ENCODE data around the gene JAK3.
"Not testable (repeated sequence)": the region's sequence is repeated elsewhere in the genome, so short reads cannot be mapped to it uniquely, and the experiment has no call there.

DNA sequence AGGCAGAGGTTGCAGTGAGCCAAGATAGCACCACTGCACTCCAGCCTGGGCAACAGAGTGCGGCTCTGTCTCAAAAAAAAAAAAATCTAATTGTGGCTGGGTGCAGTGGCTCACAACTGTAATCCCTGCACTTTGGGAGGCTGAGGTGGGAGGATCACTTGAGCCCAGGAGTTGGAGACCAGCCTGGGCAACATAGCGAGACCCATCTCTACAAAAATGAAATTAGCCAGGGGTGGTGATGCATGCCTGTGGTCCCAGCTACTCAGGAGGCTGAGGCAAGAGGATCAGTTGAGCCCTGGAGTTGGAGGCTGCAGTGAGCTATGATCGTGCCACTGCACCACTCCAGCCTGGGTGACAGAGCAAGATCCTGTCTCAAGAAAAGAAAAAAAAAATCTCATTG is 49.2 kb downstream of the JAK3 start:
- not testable (repeated sequence) for TF ChIP-seq KDM1A (IDR thresholded peaks at IDR 0.05; ENCODE audit: borderline replicate concordance); CHD2 (IDR thresholded peaks at IDR 0.05; ENCODE audit: borderline replicate concordance, low read depth, low read length); POLR2AphosphoS5 (IDR thresholded peaks at IDR 0.05; ENCODE audit: low read length)
- TF ChIP-seq, protein P1, sequence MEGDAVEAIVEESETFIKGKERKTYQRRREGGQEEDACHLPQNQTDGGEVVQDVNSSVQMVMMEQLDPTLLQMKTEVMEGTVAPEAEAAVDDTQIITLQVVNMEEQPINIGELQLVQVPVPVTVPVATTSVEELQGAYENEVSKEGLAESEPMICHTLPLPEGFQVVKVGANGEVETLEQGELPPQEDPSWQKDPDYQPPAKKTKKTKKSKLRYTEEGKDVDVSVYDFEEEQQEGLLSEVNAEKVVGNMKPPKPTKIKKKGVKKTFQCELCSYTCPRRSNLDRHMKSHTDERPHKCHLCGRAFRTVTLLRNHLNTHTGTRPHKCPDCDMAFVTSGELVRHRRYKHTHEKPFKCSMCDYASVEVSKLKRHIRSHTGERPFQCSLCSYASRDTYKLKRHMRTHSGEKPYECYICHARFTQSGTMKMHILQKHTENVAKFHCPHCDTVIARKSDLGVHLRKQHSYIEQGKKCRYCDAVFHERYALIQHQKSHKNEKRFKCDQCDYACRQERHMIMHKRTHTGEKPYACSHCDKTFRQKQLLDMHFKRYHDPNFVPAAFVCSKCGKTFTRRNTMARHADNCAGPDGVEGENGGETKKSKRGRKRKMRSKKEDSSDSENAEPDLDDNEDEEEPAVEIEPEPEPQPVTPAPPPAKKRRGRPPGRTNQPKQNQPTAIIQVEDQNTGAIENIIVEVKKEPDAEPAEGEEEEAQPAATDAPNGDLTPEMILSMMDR (IDR thresholded peaks at IDR 0.05 in 2 of 3, conservative IDR thresholded peaks at IDR 0.05 in 1 of 3; ENCODE audit: control insufficient read depth in 2 of 3, extremely low read depth in 1 of 3, insufficient read depth in 1 of 3, low read depth in 3 of 3, low read length in 3 of 3) = not testable (repeated sequence)

Measured in GM12878 (cell line).